ENCODE data around the gene CD200R1L. TPM values are rescaled to one million over a fixed set of nuclear protein-coding genes. Genes with fewer than 3 reads are reported as not detected.

Gene CD200R1L
- total RNA-seq, 1 experiment from 2014 or later: not detected

DNA sequence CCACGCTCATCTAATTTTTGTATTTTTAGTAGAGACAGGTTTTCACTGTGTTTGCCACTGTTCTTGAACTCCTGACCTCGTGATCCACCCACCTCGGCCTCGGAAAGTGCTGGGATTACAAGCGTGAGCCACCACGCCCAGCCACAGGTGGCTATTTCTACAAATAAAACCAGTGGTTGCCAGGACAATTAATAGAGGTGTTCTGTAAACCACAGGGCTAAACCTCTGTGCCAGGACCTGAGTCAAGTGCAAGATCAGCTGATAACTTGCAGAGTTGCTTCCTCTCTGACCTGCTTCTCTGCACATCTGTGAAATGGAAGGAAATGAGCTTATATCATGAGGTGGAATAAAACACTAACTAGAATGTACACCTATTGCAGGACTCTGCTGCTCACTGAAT lies 72.8 kb downstream of the CD200R1L start:
- H4K20me1 ChIP-seq (ENCODE audit: control insufficient read depth, insufficient read depth, insufficient read length): no peaks in the 10 kb centered on the region
- Mint-ChIP-seq H3K4me1 (peaks cover 8 to 9% of the 10 kb centered on the region in 2 experiments), H3K36me3 (ENCODE audit: insufficient read depth in 1 of 3, low read depth in 3 of 3) (no peaks in the 10 kb centered on the region), H3K9me3 (no peaks in the 10 kb centered on the region), H3K4me3 (no peak overlapping the region), H3K27me3 (ENCODE audit: low read depth) (no peaks in the 10 kb centered on the region), H3K27ac (no peak overlapping the region)
- no peaks in the 10 kb centered on the region for H3K9me3 ChIP-seq (ENCODE audit: control insufficient read depth, low read depth, low read length)
- no peak overlapping the region for H3K14ac ChIP-seq (ENCODE audit: insufficient read depth, low read length)
- H2BK20ac ChIP-seq (ENCODE audit: low read depth, low read length, poor library complexity, severe bottlenecking): no peak overlapping the region
- no peak overlapping the region for H3T11ph ChIP-seq (ENCODE audit: low read length)
- no peaks in the 10 kb centered on the region for H3K23me2 ChIP-seq (ENCODE audit: insufficient read length, low read depth, low read length, poor library complexity, severe bottlenecking)
- no peak overlapping the region for H3K9ac ChIP-seq (ENCODE audit: extremely low read depth, insufficient read length, low read length)
- H2AK5ac ChIP-seq (ENCODE audit: insufficient read length, low read length): no peak overlapping the region
- no peak overlapping the region for H3K4me2 ChIP-seq (ENCODE audit: insufficient read depth, insufficient read length, low read length)
- H3K27me3 ChIP-seq (ENCODE audit: insufficient read depth, low read length): no peaks in the 10 kb centered on the region
- no peak overlapping the region for H2BK120ac ChIP-seq (ENCODE audit: low read depth, low read length, poor library complexity, severe bottlenecking)
- no peak overlapping the region for H3K18ac ChIP-seq (ENCODE audit: insufficient read length, low read depth, low read length)
- H2AFZ ChIP-seq (ENCODE audit: low read length): no peak overlapping the region
- H4K91ac ChIP-seq (ENCODE audit: insufficient read length, low read depth, low read length): no peak overlapping the region
- no peak overlapping the region for H2BK12ac ChIP-seq (ENCODE audit: insufficient read length, low read depth, low read length)
- DNase-seq: no peak
- WGBS (ENCODE audit: extremely low coverage, insufficient read length, low lambda C conversion rate): no CpG with 5 or more reads among the region's 6 CpGs
- no peak overlapping the region for H2BK5ac ChIP-seq (ENCODE audit: insufficient read length, low read length)
- no peak overlapping the region for H3K4ac ChIP-seq (ENCODE audit: low read depth, low read length)
- no peak overlapping the region for H4K5ac ChIP-seq (ENCODE audit: insufficient read length, low read depth, low read length)
- no peaks in the 10 kb centered on the region; the same call in 1 of the 2 replicates for H3K4me1 ChIP-seq (ENCODE audit: insufficient read depth, low read length)
- H3K27ac ChIP-seq (ENCODE audit: insufficient read length, low read depth, low read length): no peak overlapping the region
- TF ChIP-seq, protein P1, sequence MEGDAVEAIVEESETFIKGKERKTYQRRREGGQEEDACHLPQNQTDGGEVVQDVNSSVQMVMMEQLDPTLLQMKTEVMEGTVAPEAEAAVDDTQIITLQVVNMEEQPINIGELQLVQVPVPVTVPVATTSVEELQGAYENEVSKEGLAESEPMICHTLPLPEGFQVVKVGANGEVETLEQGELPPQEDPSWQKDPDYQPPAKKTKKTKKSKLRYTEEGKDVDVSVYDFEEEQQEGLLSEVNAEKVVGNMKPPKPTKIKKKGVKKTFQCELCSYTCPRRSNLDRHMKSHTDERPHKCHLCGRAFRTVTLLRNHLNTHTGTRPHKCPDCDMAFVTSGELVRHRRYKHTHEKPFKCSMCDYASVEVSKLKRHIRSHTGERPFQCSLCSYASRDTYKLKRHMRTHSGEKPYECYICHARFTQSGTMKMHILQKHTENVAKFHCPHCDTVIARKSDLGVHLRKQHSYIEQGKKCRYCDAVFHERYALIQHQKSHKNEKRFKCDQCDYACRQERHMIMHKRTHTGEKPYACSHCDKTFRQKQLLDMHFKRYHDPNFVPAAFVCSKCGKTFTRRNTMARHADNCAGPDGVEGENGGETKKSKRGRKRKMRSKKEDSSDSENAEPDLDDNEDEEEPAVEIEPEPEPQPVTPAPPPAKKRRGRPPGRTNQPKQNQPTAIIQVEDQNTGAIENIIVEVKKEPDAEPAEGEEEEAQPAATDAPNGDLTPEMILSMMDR (conservative IDR thresholded peaks at IDR 0.05): no peak
- no peaks in the 10 kb centered on the region for H3K79me1 ChIP-seq (ENCODE audit: insufficient read depth, low read depth, low read length, poor library complexity, severe bottlenecking)
- H3K23ac ChIP-seq (ENCODE audit: insufficient read length, low read depth, low read length): no peak overlapping the region
- no peak overlapping the region for H2BK15ac ChIP-seq (ENCODE audit: low read depth, low read length)
- no peak overlapping the region for H3K56ac ChIP-seq (ENCODE audit: insufficient read length, low read depth, low read length)
- H3K79me2 ChIP-seq (ENCODE audit: insufficient read depth, low read length): no peaks in the 10 kb centered on the region
- H4K8ac ChIP-seq (replicated peaks; ENCODE audit: insufficient read length, low read depth, low read length): no peak overlapping the region
